NCI-H2196 (cell line): Measurements from ENCODE around the gene S100A13.
"Not testable (repeated sequence)": the region's sequence is repeated elsewhere in the genome, so short reads cannot be mapped to it uniquely, and the experiment has no call there.

ENCODE experiments used
- DNase-seq: peaks from one replicate; lab custom pipeline; 2025; ENCODE audit not compliant: unreplicated experiment; lab: John Stamatoyannopoulos, UW

S100A13 gene

DNA sequence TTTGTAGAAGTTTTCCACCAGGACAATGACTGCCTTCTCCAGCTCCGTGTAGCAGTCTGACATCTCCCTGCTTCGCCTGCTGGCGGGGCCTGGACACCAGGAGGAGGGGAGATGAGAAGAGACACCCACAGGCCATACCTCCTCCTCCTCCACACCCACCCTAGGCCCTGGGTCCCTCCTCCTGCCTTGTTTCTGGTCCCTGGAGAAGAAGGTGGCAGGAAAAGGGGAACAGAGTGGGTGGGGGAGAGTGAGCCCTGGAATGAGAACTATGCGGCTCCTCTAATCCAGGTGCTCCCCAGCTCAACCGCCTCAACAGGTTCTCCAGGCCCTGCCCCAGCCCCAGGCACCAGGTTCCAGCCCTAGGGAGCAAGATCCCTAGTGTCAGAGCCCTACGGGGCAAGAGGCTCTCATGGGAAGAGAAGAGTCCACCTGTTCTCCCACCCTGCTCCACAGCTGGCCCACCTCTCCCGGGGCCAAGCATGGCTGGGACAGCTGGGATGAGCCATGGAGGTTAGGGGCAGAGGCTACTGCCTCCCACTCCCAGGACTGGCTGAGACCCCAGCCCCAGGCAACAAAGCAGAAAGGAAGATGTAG, 19.1 kb downstream of the S100A13 start:
- no peak for DNase-seq

DNA sequence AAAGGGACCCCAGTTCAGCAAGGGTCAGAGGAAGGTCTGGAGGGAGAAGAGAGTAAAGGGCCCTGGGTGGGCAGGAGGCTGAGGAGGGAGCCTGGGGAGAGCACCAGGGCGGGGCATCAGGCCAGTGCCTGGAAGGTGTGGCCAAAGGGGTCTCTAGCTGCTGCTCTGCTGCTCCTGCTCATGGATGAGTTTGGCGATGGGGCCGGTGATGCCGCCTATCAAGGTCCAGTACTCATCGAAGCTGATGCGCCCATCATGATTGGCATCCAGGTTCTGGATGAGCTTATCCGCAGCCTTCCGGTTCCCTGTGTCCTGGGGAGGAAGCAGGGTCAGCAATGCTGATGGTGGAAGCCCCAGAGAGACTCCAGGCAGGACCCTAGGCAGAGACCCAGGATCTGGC, 19.9 kb downstream of the S100A13 start:
- no peak for DNase-seq

DNA sequence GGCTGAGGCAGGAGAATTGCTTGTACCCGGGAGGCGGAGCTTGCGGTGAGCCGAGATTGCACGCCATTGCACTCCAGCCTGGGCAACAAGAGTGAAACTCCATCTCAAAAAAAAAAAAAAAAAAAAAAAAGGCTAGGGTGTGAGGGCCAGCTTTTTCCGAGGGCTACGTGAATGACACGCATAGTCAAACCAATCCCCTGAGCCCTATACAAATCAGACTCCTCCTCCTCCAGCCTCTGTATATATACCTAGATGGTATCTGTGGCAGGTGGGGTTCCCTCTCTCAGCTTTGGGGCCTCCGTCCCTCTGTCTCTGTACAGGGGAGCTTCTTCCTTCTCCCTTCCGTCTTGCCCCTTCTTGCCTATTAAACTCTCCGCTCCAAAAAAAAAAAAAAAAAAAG, 21.1 kb downstream of the S100A13 start:
- DNase-seq: no peak

DNA sequence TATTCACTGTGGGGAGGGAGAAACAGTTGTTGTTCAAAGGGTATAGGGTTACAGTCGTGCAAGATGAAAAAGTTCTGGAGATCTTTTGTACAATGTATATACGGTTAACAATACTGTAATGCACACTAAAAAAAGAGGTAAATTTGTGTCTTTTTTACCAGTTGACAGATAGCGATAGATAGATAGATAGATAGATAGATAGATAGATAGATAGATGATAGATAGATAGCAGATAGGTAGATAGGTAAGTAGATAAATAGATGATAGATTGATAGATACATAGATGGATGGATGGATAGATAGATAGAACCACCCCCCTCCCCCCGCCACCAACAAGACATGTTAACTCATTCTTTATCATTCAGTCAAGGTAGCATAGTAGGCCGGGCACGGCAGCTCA, 24.6 kb downstream of the S100A13 start:
- DNase-seq: no peak

DNA sequence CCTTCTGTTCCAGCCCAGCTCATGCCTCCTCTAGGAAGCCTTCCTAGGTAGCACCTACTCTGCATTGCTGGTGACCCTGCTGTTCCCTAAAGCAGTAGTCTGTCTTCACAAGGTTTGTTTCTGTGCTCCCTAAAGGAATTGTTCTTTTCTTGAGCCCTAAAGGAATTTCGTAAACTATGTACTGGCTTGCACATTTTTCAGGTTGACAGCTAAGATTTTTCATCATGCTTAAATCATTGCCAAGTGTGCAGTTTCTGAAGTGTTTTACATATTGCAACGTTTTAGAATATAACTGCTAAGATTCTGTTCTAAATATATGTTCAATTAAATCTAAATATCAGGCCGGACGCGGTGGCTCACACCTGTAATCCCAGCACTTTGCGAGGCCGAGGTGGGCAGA, 27.5 kb downstream of the S100A13 start:
- no peak for DNase-seq

DNA sequence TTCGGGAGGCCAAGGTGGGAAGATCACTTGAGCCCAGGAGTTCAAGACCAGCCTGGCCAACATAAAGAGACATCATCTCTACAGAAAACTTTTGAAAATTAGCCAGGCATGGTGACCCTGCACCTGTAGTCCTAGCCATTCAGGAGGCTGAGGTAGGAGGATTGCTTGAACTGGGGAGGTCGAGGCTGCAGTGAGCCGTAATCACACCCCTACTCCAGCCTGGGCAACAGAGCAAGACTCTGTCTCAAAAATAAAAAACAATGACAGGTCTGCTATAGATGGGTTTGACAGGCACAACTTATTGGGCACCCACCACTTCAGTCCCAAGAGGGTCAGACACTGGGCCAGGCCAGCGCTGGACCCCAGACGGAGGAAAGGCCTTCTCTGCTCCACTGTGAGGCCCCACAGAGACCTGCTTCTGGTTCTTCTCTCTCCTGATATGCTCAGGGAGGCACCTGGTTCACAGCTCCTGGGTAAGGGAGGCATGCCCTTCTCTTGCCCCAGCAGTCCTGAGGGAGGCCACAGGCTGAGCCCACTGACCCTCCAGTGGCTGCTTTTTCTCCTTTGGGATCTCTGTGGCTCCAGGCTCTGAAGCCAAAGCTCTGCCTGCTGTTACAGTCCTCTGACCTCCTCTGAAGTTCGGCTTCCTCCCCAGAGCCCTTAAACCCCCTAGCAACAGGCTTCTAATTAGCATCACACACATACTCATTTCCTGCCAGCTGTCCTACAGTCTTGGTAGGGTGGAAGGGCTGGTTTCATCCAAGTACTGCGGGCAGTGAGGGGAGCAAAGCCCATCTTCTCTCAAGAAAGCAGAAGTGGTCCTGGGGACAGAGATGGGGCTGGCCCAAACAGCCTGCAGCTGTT, 28.8 kb downstream of the S100A13 start:
- DNase-seq: no peak

DNA sequence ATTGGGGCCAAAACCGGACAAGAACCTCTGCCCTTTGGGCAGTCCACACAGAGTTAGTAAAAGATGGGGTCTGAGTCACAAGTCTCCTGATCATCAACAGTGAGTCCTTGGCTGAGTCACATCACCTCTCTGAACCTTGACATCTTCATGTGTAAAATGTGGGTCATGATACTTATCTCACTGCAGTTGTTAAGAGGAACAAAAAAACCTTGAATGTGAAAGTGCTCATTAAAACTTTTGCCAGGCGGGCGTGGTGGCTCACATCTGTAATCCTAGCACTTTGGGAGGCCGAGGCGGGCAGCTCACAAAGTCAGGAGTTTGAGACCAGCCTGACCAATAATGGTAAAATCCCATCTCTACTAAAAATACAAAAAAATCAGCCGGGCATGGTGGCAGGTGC, 30.1 kb downstream of the S100A13 start:
- DNase-seq: no peak

DNA sequence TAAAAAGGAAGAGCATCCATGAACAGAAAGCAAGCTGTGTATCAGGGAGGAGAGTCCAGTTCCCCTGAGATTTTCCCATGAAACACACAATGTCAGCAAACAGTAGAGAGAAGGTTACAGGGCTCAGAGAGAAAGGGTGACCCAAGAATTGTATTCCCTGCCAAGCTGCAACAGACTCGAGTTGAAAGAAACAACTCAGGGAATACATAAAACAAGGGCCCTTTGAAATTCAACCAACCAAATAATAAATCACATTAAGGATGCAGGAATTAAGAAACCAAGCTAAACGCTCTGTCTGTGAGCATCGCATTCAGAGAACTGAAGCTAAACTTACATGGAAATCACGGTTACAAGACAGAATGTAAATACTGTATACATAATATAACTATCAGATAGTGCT, 34.6 kb downstream of the S100A13 start:
- no peak for DNase-seq

DNA sequence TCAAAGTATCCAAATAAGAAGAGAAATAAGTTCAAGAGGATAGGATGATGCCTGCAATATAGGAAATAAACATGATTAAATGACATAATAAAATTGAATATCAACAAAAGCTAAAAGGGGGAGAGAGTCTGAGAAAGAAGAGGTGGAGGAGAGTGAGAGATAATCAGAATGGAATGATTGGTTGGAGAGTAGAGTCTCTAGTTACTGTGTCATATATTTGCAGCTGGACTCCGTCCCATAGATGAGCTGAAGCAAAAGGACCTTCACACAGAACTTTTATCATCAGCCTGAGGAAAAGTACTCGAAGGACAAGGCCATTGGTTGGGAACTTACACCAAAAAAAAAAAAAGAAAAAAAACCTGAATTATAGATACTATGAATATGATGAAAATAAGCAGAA, 38.8 kb downstream of the S100A13 start:
- no peak for DNase-seq

DNA sequence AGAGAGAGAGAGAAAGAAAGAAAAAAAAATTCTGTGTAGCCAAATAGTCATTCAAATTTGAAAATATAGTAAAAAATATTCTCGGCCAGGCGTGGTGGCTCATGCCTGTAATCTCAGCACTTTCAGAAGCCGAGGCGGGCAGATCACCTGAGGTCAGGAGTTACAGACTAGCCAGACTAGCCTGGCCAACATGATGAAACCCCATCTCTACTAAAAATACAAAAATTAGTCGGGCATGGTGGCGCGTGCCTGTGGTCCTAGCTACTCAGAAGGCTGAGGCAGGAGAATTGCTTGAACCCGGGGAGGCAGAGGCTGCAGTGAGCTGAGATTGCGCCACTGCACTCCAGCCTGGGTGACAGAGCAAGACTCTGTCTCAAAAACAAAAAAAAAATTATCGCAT, 39.3 kb downstream of the S100A13 start:
- DNase-seq: not testable (repeated sequence)

DNA sequence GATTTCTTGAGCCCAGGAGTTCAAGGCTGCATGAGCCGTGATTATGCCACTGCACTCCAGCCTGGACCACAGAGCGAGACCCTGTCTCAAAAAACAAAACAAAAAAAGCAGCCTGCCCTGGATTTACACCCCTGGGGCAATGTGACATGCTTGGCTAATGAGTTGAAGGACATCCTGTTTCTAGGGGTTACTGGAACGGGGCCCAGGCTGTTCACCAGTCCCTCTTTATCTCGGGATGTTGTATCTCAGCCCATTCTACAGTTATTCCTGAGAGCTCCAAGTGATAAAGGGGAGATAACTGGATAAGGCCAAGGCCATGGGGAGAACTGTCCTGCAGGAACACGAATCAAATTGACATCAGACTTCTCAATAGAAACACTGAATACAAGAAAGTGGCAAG, 40.0 kb downstream of the S100A13 start:
- DNase-seq: no peak

DNA sequence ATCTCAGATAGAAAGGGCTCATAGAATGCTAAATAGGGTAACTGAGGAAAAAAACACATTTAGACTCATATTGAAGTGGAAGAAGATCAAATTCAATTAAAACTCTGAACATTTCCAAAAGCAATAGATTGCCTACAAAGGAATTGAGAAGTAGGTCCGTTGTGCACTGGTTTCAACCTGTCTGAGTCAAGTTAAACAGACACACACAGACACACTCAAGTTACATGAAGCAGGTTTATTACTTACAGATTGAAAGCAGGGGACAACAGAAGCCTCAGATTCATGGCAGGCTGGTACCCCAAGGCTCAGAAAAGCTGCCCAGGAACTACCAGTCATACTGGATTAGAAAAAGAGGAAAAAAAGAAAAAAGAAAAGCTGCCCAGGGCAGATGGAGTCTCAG, 41.0 kb downstream of the S100A13 start:
- DNase-seq: no peak

DNA sequence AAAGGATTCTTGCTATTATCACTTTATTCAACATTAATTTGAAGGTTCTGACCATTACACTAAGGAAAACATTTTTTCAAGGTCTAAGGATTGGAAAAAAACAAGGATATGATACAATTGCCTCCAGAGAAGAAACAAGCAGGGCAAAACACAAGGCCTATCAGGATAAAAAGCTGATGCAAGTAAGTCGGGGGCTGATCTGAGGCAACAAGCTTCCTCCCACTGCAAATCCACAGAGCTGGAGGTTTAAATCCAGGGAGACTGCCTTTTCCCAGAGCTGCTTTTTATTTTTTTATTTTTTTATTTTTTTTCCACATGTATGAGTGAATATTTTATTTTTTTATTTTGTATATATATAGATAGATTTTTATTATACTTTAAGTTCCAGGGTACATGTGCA, 42.3 kb downstream of the S100A13 start:
- DNase-seq: no peak

DNA sequence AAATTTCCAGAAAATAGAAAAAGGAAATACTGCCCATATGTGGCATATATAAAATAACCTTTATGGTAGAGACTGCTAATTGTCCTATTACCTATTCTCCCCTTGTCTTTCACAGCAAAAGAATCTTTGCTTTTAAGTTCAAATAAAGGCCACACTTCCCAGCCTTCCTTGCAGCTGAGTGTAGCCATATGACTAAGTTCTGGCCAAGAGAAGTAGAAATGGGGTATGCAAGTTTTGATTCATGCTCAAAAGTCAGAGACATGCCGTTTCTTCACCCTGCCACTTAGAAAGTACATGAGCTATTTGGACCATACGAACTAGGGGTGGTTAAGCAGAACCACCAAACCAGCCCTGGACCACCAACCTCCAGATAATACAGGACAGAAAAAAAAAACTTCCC, 43.3 kb downstream of the S100A13 start:
- DNase-seq: no peak

DNA sequence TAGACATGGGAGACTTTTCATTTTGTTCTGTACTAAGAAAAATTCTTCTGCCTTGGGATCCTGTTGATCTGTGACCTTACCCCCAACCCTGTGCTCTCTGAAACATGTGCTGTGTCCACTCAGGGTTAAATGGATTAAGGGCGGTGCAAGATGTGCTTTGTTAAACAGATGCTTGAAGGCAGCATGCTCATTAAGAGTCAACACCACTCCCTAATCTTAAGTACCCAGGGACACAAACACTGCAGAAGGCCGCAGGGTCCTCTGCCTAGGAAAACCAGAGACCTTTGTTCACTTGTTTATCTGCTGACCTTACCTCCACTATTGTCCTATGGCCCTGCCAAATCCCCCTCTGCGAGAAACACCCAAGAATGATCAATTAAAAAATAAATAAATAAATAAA, 43.8 kb downstream of the S100A13 start:
- not testable (repeated sequence) for DNase-seq

DNA sequence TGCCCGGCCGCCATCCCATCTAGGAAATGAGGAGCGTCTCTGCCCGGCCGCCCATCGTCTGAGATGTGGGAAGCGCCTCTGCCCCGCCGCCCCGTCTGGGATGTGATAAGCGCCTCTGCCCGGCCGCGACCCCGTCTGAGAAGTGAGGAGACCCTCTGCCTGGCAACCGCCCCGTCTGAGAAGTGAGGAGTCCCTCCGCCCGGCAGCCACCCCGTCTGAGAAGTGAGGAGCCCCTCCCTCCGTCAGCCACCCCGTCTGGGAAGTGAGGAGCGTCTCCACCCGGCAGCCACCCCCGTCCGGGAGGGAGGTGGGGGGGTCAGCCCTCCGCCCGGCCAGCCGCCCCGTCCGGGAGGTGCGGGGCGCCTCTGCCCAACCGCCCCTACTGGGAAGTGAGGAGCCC, 44.5 kb downstream of the S100A13 start:
- not testable (repeated sequence) for DNase-seq

DNA sequence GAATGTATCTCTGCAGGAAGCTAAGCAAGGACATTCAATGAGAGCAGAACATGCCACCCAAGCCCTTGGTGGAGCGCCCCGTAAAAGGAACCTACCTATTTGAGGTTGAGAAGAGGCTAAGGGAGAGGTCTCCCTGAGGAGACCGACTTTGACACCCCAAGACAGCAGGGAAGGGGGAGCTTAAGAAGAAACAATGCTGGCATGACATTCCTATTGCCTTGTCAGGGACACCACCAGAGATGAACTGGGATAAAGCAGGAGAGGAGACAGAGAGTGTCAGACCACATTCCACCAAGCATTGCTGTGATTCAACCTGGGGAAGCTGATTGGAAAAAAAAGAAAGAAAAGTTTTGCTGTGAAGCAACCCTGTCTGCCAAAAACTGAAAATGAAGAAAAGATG, 48.4 kb downstream of the S100A13 start:
- DNase-seq: no peak

DNA sequence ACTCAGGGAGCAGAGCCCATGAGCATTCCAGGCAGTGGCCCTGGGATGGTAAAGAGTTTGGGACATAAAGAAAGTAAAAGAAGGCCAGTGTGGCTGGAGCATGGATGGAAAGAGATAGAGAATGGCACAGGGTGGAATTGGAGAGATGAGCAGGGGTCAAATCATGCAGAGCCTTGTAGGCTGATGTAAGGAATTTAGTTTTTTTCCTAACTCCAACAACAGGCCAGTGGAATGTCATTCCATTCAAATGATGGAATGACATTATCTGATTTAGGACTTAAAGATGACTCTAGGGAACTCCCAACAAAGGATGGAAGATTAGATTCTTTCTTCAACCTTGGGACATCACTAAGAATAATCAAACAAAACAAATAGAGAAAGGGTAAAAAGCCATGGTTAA, 48.8 kb downstream of the S100A13 start:
- DNase-seq: no peak

DNA sequence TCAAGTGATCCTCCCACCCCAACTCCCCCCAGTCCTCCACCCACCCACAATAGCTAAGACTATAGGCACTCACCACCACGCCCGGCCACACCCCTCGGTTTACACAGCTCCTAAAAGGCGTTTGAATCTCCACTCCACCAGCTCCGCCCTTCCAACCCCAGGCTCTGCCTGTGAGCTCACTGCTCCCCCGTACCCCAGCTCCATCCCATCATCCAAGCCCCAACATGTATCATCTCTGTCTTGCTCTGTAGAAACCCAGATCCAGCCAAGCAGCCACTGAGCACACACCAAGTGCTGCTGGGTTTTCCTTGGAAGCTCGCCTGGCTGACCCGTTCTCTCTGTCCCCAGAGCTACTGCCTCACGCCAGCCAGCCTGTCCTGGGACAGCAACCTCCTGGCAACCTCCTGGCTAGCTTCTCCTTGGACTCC, 49.7 kb downstream of the S100A13 start:
- DNase-seq: no peak

DNA sequence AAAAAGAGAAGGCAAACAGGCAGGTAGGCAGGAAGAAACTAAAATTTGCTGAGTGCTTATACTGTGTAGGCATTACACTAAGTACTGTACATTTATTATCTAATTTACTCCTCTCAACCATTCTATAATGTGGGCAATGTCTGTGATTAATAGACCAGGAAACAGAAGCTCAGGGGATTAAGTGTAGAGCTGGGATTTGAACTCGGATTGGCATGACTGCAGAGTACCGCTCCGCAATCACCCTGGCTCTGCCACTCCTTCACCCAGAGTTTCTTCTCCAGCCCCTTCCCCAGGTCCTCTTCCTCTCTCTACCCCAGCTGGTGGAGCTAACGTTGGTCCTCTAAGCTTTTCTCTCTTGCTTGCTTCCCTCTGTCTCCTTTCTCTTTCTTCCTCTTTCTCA, 50.2 kb downstream of the S100A13 start:
- no peak for DNase-seq

DNA sequence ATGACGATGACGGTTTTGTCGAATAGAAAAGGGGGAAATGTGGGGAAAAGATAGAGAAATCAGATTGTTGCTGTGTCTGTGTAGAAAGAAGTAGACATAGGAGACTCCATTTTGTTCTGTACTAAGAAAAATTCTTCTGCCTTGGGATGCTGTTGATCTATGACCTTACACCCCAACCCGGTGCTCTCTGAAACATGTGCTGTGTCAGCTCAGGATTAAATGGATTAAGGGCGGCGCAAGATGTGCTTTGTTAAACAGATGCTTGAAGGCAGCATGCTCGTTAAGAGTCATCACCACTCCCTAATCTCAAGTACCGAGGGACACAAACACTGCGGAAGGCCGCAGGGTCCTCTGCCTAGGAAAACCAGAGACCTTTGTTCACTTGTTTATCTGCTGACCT, 51.8 kb downstream of the S100A13 start:
- DNase-seq: not testable (repeated sequence)

DNA sequence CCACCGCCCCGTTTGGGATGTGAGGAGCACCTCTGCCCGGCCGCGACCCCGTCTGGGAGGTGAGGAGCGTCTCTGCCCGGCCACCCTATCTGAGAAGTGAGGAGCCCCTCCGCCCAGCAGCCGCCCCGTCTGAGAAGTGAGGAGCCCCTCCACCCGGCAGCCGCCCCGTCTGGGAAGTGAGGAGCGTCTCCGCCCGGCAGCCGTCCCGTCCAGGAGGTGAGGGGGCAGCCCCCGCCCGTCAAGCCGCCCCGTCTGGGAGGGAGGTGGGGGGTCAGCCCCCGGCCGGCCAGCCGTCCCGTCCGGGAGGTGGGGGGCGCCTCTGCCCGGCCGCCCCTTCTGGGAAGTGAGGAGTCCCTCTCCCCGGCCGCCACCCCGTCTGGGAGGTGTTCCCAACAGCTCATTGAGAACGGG, 52.2 kb downstream of the S100A13 start:
- not testable (repeated sequence) for DNase-seq

DNA sequence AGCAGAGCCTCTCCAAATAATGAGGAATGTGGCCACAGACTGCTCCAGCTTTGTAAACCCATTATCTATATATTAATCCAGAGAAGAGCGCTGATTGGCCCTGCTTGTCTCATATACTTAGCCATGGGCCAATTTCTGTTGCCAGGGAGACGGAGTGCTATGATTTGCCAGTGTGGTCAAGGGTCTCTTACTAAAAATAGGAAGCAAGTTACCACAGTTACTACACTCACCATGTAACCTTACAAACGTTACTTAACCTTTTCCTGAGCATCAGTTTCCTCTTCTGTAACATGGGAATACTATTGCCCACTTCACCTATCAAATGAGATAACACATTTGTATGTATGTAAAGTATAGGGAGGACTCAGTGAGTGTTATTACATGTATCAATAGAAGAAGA, 54.0 kb downstream of the S100A13 start:
- no peak for DNase-seq
